ENCODE results near the gene TSPAN16.

- TF ChIP-seq, protein P1, sequence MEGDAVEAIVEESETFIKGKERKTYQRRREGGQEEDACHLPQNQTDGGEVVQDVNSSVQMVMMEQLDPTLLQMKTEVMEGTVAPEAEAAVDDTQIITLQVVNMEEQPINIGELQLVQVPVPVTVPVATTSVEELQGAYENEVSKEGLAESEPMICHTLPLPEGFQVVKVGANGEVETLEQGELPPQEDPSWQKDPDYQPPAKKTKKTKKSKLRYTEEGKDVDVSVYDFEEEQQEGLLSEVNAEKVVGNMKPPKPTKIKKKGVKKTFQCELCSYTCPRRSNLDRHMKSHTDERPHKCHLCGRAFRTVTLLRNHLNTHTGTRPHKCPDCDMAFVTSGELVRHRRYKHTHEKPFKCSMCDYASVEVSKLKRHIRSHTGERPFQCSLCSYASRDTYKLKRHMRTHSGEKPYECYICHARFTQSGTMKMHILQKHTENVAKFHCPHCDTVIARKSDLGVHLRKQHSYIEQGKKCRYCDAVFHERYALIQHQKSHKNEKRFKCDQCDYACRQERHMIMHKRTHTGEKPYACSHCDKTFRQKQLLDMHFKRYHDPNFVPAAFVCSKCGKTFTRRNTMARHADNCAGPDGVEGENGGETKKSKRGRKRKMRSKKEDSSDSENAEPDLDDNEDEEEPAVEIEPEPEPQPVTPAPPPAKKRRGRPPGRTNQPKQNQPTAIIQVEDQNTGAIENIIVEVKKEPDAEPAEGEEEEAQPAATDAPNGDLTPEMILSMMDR (conservative IDR thresholded peaks at IDR 0.05; ENCODE audit: low read depth in 2 of 2): peak in 1 of 2 experiments; percentile 18; a peak in 2 of 4 replicates
- TF ChIP-seq EZH2 (IDR thresholded peaks at IDR 0.05; ENCODE audit: low read depth, unreplicated experiment) (no peak), ZNF331 (CRISPR knock-in tag; IDR thresholded peaks at IDR 0.05; ENCODE audit: low read depth) (no peak), REST (IDR thresholded peaks at IDR 0.05; ENCODE audit: unreplicated experiment) (no peak), JUNB (IDR thresholded peaks at IDR 0.05; ENCODE audit: unreplicated experiment) (no peak), POLR2AphosphoS5 (IDR thresholded peaks at IDR 0.05; ENCODE audit: low read depth) (no peak)
Measured at GRCh38 chr19:11254666-11255065, 41.3 kb upstream of the TSPAN16 start.
